NCI-H510A treated with DMSO at 0.1 percent for 48 hours (cell line): ENCODE data around the gene PITPNC1.

Experiments
- DNase-seq: peaks from one replicate; lab custom pipeline; 2025; lab: John Stamatoyannopoulos, UW

PITPNC1 gene

GRCh38 chr17:67730731-67731130 is 353.6 kb downstream of the PITPNC1 start:
- no peak for DNase-seq

- DNase-seq, result no peak
Measured at GRCh38 chr17:67733449-67733848, 356.4 kb downstream of the PITPNC1 start.

GRCh38 chr17:67737145-67737544 is 360.1 kb downstream of the PITPNC1 start:
- DNase-seq, result no peak

- DNase-seq, result no peak
Measured at GRCh38 chr17:67742025-67742424, 364.9 kb downstream of the PITPNC1 start.
